Suprapubic skin (tissue), 4 donors: ENCODE measurements around the gene WDR77.

Experiments used
- EP300 ChIP-seq: sonication (generic); formaldehyde crosslinking; IDR thresholded peaks from one replicate; pipeline ENCODE4 v1.6.1; 2017; ENCODE audit warnings: antibody characterized with exemption
- POLR2A ChIP-seq, 2 donors: fragments of 450-650 bp; IDR thresholded peaks; one replicate each; pipeline ENCODE4 v1.6.1; 2017; ENCODE audit warnings: antibody characterized with exemption in 2 of 2, mild to moderate bottlenecking in 2 of 2, moderate library complexity in 2 of 2
- POLR2AphosphoS5 ChIP-seq, 3 donors: sonication (generic); formaldehyde crosslinking; IDR thresholded peaks; one replicate each; pipeline ENCODE4 v1.6.1; 2017; ENCODE audit warnings: antibody characterized with exemption in 3 of 3
- TF ChIP-seq, protein P1 (sequence below), 2 donors: fragments of 200-600 bp in 1 of 2; fragments of 450-650 bp in 1 of 2; sonication (generic) in 1 of 2; IDR thresholded peaks; one replicate each; pipeline ENCODE4 v1.5.1; 2016 to 2019; ENCODE audit warnings: antibody characterized with exemption in 2 of 2, mild to moderate bottlenecking in 1 of 2, moderate library complexity in 1 of 2

DNA sequence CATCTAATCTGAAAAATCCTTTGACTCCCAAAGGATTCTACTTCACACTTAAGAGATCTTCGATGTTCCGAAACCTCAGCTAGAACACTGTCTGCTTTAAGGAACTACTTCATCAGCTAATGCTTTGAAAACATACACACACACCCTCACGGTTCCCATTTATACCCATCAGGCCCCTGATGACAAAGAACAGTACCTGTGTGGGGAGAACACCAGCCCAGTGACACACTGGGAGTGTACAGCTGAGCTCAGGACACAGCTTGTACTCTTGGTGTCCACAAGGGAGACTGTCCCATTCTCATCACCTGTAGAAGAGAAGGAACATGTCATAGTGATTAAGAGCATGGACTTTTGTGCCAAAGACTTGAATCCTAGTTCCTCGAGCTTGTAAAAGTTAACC is 6.6 kb downstream of the WDR77 start:
- TF ChIP-seq POLR2AphosphoS5 (IDR thresholded peaks at IDR 0.05) (no peak), EP300 (no peak), POLR2A (IDR thresholded peaks at IDR 0.05) (no peak)
- TF ChIP-seq, protein P1, sequence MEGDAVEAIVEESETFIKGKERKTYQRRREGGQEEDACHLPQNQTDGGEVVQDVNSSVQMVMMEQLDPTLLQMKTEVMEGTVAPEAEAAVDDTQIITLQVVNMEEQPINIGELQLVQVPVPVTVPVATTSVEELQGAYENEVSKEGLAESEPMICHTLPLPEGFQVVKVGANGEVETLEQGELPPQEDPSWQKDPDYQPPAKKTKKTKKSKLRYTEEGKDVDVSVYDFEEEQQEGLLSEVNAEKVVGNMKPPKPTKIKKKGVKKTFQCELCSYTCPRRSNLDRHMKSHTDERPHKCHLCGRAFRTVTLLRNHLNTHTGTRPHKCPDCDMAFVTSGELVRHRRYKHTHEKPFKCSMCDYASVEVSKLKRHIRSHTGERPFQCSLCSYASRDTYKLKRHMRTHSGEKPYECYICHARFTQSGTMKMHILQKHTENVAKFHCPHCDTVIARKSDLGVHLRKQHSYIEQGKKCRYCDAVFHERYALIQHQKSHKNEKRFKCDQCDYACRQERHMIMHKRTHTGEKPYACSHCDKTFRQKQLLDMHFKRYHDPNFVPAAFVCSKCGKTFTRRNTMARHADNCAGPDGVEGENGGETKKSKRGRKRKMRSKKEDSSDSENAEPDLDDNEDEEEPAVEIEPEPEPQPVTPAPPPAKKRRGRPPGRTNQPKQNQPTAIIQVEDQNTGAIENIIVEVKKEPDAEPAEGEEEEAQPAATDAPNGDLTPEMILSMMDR (IDR thresholded peaks at IDR 0.05): no peak
